ENCODE results near the gene FAM240A.

FAM240A gene

GRCh38 chr3:46673151-46674030 is 61.1 kb downstream of the FAM240A start:
- in situ Hi-C loops (cut with MboI; ENCODE audit: low sequenced_read_pairs), result no loop called here

- in situ Hi-C loops (cut with MboI; ENCODE audit: low sequenced_read_pairs), result no loop called here
Observed at GRCh38 chr3:46674031-46674845, 61.9 kb downstream of the FAM240A start.

GRCh38 chr3:46675426-46675825 is 63.1 kb downstream of the FAM240A start:
- in situ Hi-C loops (cut with MboI; ENCODE audit: low sequenced_read_pairs), result no loop called here

All from HL-60/S4 treated with phorbol 12-myristate 13-acetate at 8.2 ng/mL for 4 days and 3 days (cell line).